ENCODE results near the gene RPL12. TPM values are rescaled to one million over a fixed set of nuclear protein-coding genes. Genes with fewer than 3 reads are reported as not detected.

The RPL12 gene
- total and polyA plus RNA-seq, 2 of the 13 experiments (the other 11 are each of a cell fraction or from before 2014, with no cell fraction given): 1,551 to 2,590 TPM

DNA sequence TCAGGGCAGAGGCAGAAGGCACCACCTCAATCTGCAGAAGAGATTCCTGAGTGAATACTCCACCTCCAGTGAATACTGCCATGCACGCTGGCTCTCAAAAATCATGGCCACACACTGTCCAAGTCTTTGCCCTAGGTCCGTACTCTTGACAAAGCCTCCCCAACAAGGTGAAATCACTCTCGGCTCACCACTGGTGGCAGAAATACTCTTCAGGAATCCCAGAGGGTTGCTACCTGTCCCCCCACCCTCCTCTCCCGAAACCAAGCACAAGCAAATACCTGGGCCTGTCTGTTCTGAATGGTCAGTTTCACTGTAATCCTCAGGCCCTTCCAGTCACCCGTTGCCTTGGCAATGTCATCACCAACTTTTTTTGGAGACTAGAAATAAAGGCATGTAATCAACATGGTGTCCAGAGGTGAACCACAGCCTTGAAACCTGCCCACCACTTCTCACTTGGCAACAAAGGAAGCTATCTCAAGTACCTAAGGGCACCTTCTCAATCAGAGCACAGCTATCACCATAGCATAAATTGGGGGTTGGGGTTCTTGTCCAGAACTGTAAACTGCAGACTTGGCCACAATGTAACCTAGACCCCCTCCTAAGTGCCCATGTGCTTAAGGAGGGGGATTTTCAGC is 1.8 kb downstream of the RPL12 start:
- no TSS peak for BruUV-seq (replicated peaks)

More for the DNA sequence above, 1.8 kb downstream of the RPL12 start:
- Histone ChIP-seq H3K27me3 (ENCODE audit: control insufficient read depth in 1 of 2, insufficient read depth in 2 of 2, low read length in 2 of 2) (no peaks in the 10 kb centered on the region; a peak in 1 of 5 replicates), H3K27ac (ENCODE audit: extremely low read length, insufficient read depth, low read length) (peak overlapping the region; percentile 83), H3K79me2 (ENCODE audit: insufficient read depth, low read length) (peaks cover 35% of the 10 kb centered on the region), H4K20me1 (ENCODE audit: insufficient read depth, low read length) (peaks cover 45% of the 10 kb centered on the region), H3K9me3 (ENCODE audit: low read length) (no peaks in the 10 kb centered on the region), H3K4me2 (ENCODE audit: low read depth, low read length) (peak overlapping the region; percentile 89), H2AFZ (ENCODE audit: low read length) (no peak overlapping the region), H3K9ac (ENCODE audit: insufficient read depth, low read depth, low read length) (peak overlapping the region; percentile 98), H3K4me1 (ENCODE audit: insufficient read depth, low read length) (peaks cover 36% of the 10 kb centered on the region), H3K36me3 (replicated peaks in 1 of 2; ENCODE audit: control insufficient read depth in 1 of 2, insufficient read depth in 2 of 2, low read length in 2 of 2) (peaks cover 11 to 58% of the 10 kb centered on the region in 2 experiments), H3K4me3 (replicated peaks in 1 of 3; ENCODE audit: insufficient read depth in 1 of 3, low read depth in 2 of 3, low read length in 3 of 3) (peak overlapping the region; percentile 85 to 97 (median 93))
- DNase-seq (ENCODE audit: low spot score) (no peak), ATAC-seq (no peak), FAIRE-seq (no peak)
- TF ChIP-seq MYPOP (CRISPR knock-in tag; IDR thresholded peaks at IDR 0.05) (no peak), PAX8 (CRISPR knock-in tag; IDR thresholded peaks at IDR 0.05; ENCODE audit: borderline replicate concordance) (0 out of 2 replicates have a peak, but pooled peaks have one; percentile 7), SP4 (CRISPR knock-in tag; IDR thresholded peaks at IDR 0.05) (no peak), HNRNPLL (IDR thresholded peaks at IDR 0.05; ENCODE audit: low read depth, low read length, poor library complexity, severe bottlenecking) (no peak), MEF2D (CRISPR knock-in tag; IDR thresholded peaks at IDR 0.05) (no peak), ERF (CRISPR knock-in tag; IDR thresholded peaks at IDR 0.05) (no peak), SSRP1 (CRISPR knock-in tag; IDR thresholded peaks at IDR 0.05) (0 out of 2 replicates have a peak, but pooled peaks have one; percentile 38), ZNF350 (CRISPR knock-in tag; IDR thresholded peaks at IDR 0.05; ENCODE audit: borderline replicate concordance, low read depth) (no peak), MBD4 (IDR thresholded peaks at IDR 0.05; ENCODE audit: borderline replicate concordance, low read length) (no peak), PRMT3 (CRISPR knock-in tag; IDR thresholded peaks at IDR 0.05; ENCODE audit: borderline replicate concordance, low read depth) (no peak), ZIK1 (CRISPR knock-in tag; IDR thresholded peaks at IDR 0.05; ENCODE audit: borderline replicate concordance, low read depth) (no peak), ZNF513 (CRISPR knock-in tag; conservative IDR thresholded peaks at IDR 0.05) (no peak), LBX2 (CRISPR knock-in tag; IDR thresholded peaks at IDR 0.05; ENCODE audit: borderline replicate concordance) (no peak), POLR2G (IDR thresholded peaks at IDR 0.05; ENCODE audit: low read depth, low read length) (peak; percentile 27; the same call in 1 of the 2 replicates), IRF9 (CRISPR knock-in tag; IDR thresholded peaks at IDR 0.05; ENCODE audit: borderline replicate concordance) (no peak)
- ChIA-PET CTCF (ENCODE audit: low intra/inter-chr PET ratio, low total read pairs) (no interaction called here), POLR2A (interaction anchor here (2.2 to 3.8 kb wide), 3 partner anchors 26 to 130 kb away, joined by 14 to 39 read pairs (median 22); partner anchors contain the start of genes SLC2A8 and ZNF79)
- intact Hi-C loops (cut with micrococcal nuclease; ENCODE audit: unreplicated experiment) (no loop called here), in situ Hi-C loops (cut with HindIII; ENCODE audit: extremely low pct_ligation_motif_present, low pct_unique_long_range_greater_than_20kb) (no loop called here)
- 49% methylated on average over 5 of the region's 5 CpGs for WGBS (ENCODE audit: low lambda C conversion rate)

All from HepG2 (cell line).